GM18498 (cell line): ENCODE results near the gene MAX.
A peak's percentile ranks its signal among the peaks of the same experiment; 100 is the strongest.

Source experiments
- ATAC-seq: cut with Tn5 transposase; IDR thresholded peaks from one replicate; pipeline ENCODE4 v1.9.1; 2021; ENCODE audit warnings: mild to moderate bottlenecking, moderate library complexity; ENCODE audit not compliant: unreplicated experiment

The MAX gene

DNA sequence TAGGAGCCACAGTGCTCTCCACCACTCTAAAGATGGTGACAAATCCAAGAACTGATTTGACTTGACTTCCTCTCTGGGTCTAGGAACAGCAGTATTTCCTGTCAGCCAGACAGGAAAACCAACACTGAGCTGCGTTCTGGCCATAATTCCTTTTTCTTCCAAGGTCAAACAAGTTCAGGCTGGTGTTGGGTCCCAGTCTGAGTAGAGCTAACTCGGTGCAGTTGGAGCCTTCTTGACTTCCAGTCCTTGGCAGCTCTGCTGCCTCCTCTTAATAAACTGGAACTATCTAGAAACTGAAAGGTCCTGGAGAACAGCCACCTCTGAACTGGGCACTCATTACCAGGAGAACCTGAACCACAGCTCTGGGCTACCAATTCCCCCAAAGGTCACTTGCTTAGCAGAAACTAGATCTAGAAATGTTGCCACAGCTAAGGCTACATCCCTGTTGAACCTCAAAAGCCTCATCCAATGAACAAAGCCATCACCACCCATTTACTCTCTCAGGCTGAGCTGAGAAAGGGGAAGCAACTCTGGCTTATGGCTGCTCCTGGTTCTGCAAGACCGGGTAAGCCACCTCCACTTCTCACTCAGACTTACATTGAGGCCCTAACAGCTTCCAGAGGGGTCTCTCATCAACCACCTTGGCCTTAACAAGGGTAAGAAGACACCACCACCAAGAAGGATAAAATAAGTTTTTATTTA, 27.7 kb downstream of the MAX start:
- ATAC-seq, result no peak

DNA sequence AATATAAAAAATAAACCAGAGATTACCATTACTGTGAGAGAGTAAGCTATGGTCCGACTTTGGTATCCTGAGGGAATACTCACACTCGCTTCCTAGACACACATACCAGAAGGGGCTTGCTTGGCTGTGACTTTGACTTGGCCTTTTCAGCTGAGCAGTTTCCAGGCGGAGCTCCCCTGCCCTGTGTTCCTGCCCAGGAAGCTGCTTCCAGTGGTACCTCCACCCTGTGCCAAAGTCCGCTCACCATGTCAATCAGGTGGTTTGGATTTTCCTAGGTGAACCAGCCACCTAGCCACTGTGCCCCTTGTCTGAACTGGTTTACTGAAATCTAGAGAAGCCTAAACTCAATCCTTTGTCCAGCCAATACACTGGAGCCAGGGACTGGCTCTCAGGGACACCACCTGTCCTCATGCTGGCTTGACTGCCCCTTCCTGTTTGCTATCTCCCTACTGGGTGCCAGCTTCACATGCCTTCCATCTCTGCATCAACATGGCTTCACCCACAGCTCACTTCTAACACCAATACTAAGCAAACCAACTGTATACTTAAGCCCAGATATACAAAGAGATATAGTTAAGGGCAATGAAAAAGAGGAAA, 28.6 kb downstream of the MAX start:
- ATAC-seq, result no peak

DNA sequence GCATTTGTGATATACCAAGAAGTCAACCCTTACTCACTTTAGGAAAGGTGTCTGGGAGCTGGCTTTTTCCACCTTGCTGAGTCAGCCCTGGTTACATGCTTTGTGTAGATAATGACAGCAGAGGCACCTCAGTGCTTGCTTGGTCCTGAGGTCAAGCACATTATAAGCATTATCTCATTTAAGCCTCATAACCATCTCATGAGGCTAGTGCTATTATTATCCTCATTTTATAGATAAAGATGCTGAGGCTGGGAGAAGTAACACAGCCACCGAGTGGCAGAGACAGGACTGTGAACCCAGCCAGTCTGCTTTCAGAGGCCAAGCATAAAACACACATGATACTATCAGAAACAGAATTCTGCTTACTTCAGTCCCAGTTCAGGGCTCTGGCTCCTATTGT, 29.4 kb downstream of the MAX start:
- no peak for ATAC-seq

GRCh38 chr14:65072256-65072655, 30.1 kb downstream of the MAX start:
- ATAC-seq, result no peak

- ATAC-seq, result no peak
Observed at GRCh38 chr14:65071544-65071943, 30.8 kb downstream of the MAX start.

DNA sequence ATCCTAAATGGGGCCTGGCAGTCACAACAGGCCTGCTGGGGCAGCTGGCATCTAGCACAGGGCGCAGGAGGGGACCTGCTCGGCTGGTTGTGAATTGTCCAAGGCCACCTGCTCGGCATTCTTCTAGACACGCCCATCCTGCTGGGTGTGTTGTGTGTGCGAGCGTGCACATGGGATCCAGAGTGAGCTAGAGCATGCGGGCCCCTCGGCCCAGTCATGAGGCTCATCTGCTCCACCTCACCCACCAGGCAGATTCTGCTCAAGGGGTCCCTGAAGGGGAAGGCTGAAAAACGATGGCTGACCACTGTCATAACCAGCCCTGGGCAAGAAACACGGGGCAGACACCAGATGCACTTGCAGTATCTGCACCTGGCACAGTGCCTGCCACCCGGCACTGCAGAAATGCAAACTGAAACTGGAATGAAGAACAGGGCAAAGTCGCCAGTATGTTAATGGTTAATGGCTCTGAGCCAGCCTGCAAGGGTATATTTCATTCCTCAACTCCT, 31.8 kb downstream of the MAX start:
- peak; percentile 57 for ATAC-seq

- no peak for ATAC-seq
Observed at GRCh38 chr14:65069874-65070413, 32.4 kb downstream of the MAX start.

GRCh38 chr14:65065719-65066118, 36.6 kb downstream of the MAX start:
- ATAC-seq, result no peak

- ATAC-seq, result no peak
Observed at GRCh38 chr14:65062096-65063075, 39.9 kb downstream of the MAX start.

GRCh38 chr14:65057695-65058094, 44.6 kb downstream of the MAX start:
- ATAC-seq, result no peak

DNA sequence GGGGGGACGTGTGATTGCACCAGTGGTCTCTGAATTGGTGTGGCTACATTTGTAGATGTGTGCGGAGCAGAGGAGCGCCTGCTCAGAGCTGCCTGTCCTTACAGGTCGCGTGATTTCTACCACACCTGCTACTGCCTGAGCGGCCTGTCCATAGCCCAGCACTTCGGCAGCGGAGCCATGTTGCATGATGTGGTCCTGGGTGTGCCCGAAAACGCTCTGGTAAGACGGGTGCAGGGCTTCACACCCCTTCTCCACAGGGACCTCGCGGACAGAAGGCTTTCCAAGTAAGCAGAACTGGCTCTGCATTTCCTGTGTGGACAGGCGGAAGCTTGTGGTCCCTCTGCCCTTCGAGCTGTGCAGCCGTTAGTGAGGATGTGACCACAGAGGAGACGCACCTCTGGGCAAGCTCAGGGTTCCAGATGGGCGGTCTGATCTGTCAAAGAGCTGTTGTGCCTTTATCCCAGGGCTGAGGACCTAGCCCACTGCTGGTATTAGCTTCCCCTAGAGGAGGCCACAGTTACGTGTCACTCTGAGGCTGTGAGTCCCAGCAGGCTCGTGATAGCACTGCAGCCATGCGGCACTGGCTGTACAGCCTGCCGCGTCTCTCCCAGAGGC, 47.7 kb downstream of the MAX start:
- ATAC-seq, result no peak

DNA sequence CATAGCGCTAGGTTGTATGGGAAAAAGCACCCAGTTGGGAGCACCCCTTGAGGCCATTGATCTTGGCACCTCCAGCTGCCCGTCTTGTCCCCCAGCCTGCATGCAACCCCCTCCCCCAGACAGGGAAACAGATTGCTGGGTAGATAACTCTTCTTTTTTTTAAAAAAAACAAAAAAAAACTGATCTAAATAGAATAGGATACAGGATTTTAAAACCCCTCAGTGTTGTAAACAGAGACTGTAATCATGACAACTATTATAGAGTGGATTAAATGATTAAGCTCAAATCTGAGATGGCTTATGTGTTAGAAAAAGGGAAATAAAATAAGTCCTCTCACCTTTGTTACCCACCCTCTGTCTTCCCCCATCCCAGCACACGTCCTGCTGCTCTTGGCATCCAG, 48.9 kb downstream of the MAX start:
- no peak for ATAC-seq

- no peak for ATAC-seq
Observed at GRCh38 chr14:65052832-65053231, 49.5 kb downstream of the MAX start.

DNA sequence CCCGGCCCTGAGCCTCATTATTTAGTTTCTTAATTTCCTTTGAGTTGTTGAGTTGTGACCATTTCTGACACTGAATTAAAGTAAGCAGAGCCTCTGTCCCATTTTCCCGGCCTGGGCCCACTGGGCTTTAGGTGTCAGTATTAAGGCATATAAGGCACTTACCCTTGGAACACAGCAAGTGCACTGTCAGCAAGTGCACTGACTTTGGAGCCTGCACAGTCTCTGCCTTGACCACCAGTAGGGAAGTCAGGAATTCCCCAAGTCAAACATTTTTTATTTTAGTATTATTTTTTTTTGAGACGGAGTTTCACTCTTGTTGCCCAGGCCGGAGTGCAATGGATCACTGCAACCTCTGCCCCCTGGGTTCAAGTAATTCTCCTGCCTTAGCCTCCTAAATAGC, 56.6 kb downstream of the MAX start:
- ATAC-seq, result no peak

- ATAC-seq, result no peak
Observed at GRCh38 chr14:65045006-65045405, 57.3 kb downstream of the MAX start.

DNA sequence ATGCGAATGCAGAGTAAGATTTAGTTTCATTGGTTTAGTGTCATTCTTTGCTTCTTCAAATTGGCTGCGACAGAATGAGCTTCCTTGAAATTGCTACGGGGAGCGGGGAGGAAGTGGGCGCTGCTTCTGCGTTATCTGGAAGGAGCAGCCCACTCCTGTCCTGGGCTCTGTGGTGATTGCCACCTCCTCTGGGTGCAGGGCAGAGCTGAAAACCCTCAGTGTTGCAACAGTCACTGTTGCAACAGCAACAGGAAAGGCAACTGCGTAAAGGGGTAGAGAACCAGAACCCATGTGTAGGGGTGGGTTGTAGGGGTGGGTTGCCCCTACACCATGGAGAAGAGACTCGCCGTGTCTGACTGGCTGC, 57.7 kb downstream of the MAX start:
- ATAC-seq, result no peak

- no peak for ATAC-seq
Observed at GRCh38 chr14:65043893-65044595, 58.3 kb downstream of the MAX start.

GRCh38 chr14:65042731-65043372, 59.5 kb downstream of the MAX start:
- peak; percentile 78 for ATAC-seq

DNA sequence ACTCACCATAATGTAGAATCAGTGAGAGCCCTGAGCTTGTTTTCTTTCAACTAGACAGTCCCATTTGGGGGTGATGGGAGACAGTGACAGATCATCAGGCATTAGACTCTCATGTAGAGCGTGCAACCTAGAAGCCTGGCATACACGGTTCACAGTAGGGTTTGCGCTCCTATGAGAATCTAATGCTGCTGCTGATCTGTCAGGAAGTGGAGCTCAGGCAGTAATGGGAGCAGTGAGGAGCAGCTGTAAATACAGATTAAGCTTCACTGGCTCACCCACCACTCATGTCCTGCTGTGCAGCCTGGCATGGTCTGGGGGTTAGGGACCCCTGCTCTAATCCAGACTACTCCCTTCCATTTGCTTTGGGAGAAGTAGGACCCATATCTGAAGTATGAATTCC, 60.0 kb downstream of the MAX start:
- no peak for ATAC-seq

DNA sequence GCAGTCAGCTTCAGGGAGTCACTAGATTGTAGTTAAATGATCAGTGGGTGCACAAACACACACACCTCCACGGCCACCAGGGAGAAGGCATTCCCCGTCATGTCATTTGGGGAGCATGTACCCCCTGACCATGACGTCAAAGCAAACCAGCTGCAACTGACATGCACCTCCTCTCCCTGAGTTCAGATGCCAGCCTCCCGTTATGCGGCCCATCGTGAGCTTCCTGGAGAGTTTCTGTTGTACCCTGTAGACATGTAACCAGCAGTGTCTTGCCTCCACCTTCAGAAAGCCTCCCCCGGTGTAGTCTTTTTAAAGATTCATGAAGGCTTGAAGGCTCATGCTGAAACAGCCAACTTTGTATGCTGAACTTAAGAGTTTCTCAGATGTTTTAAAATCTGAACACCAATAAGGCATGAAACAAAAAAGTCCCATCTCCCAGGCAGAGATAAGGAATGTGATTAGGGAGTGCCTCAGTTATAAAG, 60.8 kb downstream of the MAX start:
- ATAC-seq, result no peak
